Cardiac muscle cell (in vitro differentiated cells and primary cell): ENCODE data around the gene CTNND1. TPM values are rescaled to one million over a fixed set of nuclear protein-coding genes. Genes with fewer than 3 reads are reported as not detected.
A peak's percentile ranks its signal among the peaks of the same experiment; 100 is the strongest.

Source experiments
- DNase-seq, 2 donors: peaks; one replicate each; pipeline versions ENCODE4 v3.0.0 to v3.0.0-alpha.2; 2010 to 2017; ENCODE audit warnings: low read depth in 1 of 2, low spot score in 1 of 2
- H3K27ac ChIP-seq: fragments of 200-600 bp; sonication (generic); 2 replicates; pipeline ENCODE4 v1.5.1; 2016
- H3K27me3 ChIP-seq: fragments of 200-600 bp; sonication (generic); 2 replicates; pipeline ENCODE4 v1.6.0; 2016; ENCODE audit warnings: control low read depth
- H3K36me3 ChIP-seq: fragments of 200-600 bp; sonication (generic); 2 replicates; pipeline ENCODE4 v1.5.1; 2016; ENCODE audit warnings: control low read depth
- H3K4me1 ChIP-seq: fragments of 200-600 bp; sonication (generic); 2 replicates; pipeline ENCODE4 v1.8.1; 2017; ENCODE audit warnings: low read depth, mild to moderate bottlenecking, mixed run types
- H3K4me3 ChIP-seq: fragments of 200-600 bp; sonication (generic); 2 replicates; pipeline ENCODE4 v1.5.1; 2016; ENCODE audit warnings: mild to moderate bottlenecking
- H3K9me3 ChIP-seq: fragments of 200-600 bp; sonication (generic); 2 replicates; pipeline ENCODE4 v1.5.1; 2017; ENCODE audit warnings: low read depth, mild to moderate bottlenecking, control low read depth
- CTCF ChIP-seq: IDR thresholded peaks from 2 replicates; pipeline ENCODE4 v1.5.1; 2012; ENCODE audit warnings: low read depth, mild to moderate bottlenecking, low read length
- polyA plus RNA-seq: library from polyadenylated mRNA; unstranded; fragments of >200 nt; fragmentation: Nextera tagmentation; extraction: Ambion mirVana; gene quantifications from 2 replicates; pipeline ENCODE4 v1.2.1, GENCODE V29; 2016
- total RNA-seq: library from RNA; depleted of rRNA; stranded (reverse); fragments of >200 nt; gene quantifications from 2 replicates; pipeline ENCODE4 v1.2.3, GENCODE V29; 2016

The CTNND1 gene
- total and polyA plus RNA-seq, 2 experiments from 2014 or later, result 95.4 to 125 TPM

DNA sequence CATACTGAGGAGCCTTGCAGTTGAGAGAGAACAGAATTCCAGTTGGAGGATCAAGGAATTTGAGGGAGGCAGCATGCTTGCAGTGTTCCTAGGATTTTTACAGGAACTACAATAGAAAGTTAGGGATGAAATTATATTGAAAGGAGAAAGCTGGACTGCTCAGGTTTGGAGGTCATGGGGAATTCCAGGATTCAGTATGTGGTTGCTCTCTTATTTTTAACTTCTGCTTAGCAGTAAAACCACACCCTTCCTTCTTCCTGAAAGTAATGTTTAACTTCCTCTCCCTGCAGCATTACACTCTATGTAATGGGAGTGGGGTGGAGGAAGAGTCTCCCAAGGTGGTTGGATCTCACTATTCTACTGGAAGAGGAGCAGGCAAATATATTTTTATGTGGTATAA is 31.3 kb downstream of the CTNND1 start:
- Histone ChIP-seq H3K4me3 (no peak overlapping the region), H3K4me1 (peaks cover 9% of the 10 kb centered on the region), H3K9me3 (no peaks in the 10 kb centered on the region), H3K36me3 (peaks cover 48% of the 10 kb centered on the region), H3K27me3 (no peaks in the 10 kb centered on the region), H3K27ac (peak overlapping the region; percentile 43)
- DNase-seq, result no peak
- TF ChIP-seq CTCF, result no peak

GRCh38 chr11:57793351-57794115 is 31.9 kb downstream of the CTNND1 start:
- Histone ChIP-seq H3K27ac (peak overlapping the region; percentile 43), H3K36me3 (peaks cover 49% of the 10 kb centered on the region), H3K9me3 (no peaks in the 10 kb centered on the region), H3K4me1 (peaks cover 5% of the 10 kb centered on the region), H3K27me3 (no peaks in the 10 kb centered on the region), H3K4me3 (no peak overlapping the region)
- no peak for DNase-seq
- TF ChIP-seq CTCF, result no peak

DNA sequence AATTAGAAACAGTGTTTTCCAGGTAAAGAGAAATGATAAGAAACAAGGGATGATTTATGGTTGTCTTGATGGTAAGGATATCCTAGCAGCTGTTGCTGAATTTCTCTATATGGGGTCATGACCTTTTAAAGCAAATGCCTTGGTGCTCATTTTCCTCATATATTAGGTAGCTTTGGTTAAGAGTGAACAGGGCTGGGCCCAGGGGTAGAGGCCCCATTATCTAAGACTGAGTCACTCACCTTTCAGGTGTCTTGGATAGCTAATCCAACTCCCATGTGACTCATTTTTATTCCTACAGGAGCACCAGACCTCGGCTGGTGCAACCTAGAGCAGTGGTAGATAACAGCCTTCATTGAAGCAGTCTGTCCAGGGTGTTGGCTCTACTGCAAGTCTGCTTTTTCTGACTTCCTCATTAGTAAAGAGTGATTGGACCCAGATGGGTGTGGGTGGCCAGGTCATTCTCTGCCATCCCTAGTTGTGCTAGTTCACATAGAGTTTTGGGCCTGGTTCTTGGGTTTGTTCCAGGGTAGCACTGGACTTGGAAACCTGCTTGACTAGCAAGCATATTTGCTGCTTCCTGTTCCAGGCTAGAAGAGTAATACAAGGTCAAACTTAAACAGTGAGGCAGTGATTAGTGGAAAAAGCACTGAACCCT is 37.4 kb downstream of the CTNND1 start:
- Histone ChIP-seq H3K9me3 (no peaks in the 10 kb centered on the region), H3K4me1 (peaks cover 14% of the 10 kb centered on the region), H3K27me3 (no peaks in the 10 kb centered on the region), H3K4me3 (no peak overlapping the region), H3K27ac (peak overlapping the region; percentile 85), H3K36me3 (peaks cover 54% of the 10 kb centered on the region)
- peak in 1 of 2 donors; percentile 66 for DNase-seq
- no peak for TF ChIP-seq CTCF

GRCh38 chr11:57800444-57801182 is 39.0 kb downstream of the CTNND1 start:
- Histone ChIP-seq H3K27ac (peak overlapping the region; percentile 40), H3K9me3 (no peaks in the 10 kb centered on the region), H3K36me3 (peaks cover 56% of the 10 kb centered on the region), H3K4me3 (no peak overlapping the region), H3K27me3 (no peaks in the 10 kb centered on the region), H3K4me1 (peaks cover 14% of the 10 kb centered on the region)
- DNase-seq, result peak; percentile 59 to 78
- peak; percentile 74 for TF ChIP-seq CTCF

GRCh38 chr11:57801183-57801485 is 39.5 kb downstream of the CTNND1 start:
- H3K4me1 ChIP-seq, result peaks cover 14% of the 10 kb centered on the region
- peaks cover 56% of the 10 kb centered on the region for H3K36me3 ChIP-seq
- DNase-seq, result no peak
- no peaks in the 10 kb centered on the region for H3K27me3 ChIP-seq
- no peak overlapping the region for H3K4me3 ChIP-seq
- no peak for TF ChIP-seq CTCF
- H3K27ac ChIP-seq, result peak overlapping the region; percentile 2
- H3K9me3 ChIP-seq, result no peaks in the 10 kb centered on the region
